PC-9 (cell line): ENCODE data around the gene ANKRD11.

Experiments
- EZH2 ChIP-seq: fragments of 200-600 bp; sonication (generic); IDR thresholded peaks from 2 replicates; pipeline ENCODE4 v1.8.0; 2017; ENCODE audit warnings: antibody characterized with exemption, low read depth
- TF ChIP-seq, protein P1 (sequence below): fragments of 200-600 bp; sonication (generic); conservative IDR thresholded peaks from 2 replicates; pipeline ENCODE4 v1.6.1; 2017; ENCODE audit warnings: mixed run types, antibody characterized with exemption, mild to moderate bottlenecking, moderate library complexity

DNA sequence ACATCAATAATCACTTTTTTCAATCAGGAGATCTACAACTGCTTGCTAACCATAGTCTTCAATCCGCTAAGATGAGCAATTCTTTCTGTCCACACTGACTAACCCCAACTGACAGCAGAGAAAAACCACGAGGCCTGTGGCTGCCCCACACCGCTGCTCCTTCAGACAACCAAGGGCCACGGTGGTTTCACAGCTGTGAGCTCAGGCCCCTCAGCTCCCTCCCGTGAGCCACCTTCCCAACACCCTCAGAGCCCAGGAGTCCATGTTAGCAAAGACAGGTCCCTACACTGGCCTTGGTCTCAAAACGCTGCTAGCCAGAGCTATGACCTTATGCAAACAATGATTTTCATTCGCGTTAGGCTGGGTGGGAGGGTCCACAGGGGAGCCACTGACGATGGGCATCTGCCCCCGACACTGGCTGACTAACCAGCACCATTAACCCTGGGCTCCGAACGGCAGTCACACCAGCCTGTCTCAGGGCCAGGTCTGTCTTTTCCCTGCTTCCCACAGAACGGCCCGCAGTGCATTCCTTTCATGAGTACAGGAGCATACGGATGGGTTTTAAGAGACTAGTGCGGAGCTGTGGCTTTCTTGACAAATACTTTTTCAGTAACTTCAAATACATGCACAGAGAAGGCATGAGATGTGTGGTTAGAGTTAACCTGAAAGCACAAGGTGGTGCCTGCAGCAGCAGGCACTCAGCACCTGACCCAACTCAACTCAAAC, 67.3 kb downstream of the ANKRD11 start:
- TF ChIP-seq, protein P1, sequence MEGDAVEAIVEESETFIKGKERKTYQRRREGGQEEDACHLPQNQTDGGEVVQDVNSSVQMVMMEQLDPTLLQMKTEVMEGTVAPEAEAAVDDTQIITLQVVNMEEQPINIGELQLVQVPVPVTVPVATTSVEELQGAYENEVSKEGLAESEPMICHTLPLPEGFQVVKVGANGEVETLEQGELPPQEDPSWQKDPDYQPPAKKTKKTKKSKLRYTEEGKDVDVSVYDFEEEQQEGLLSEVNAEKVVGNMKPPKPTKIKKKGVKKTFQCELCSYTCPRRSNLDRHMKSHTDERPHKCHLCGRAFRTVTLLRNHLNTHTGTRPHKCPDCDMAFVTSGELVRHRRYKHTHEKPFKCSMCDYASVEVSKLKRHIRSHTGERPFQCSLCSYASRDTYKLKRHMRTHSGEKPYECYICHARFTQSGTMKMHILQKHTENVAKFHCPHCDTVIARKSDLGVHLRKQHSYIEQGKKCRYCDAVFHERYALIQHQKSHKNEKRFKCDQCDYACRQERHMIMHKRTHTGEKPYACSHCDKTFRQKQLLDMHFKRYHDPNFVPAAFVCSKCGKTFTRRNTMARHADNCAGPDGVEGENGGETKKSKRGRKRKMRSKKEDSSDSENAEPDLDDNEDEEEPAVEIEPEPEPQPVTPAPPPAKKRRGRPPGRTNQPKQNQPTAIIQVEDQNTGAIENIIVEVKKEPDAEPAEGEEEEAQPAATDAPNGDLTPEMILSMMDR = no peak
- TF ChIP-seq EZH2 = no peak
